ENCODE data around the gene PGF. TPM values are rescaled to one million over a fixed set of nuclear protein-coding genes. Genes with fewer than 3 reads are reported as not detected.

PGF gene
- total and polyA plus RNA-seq, 2 of the 13 experiments (the other 11 are each of a cell fraction or from before 2014, with no cell fraction given), result 10.7 to 27.5 TPM

DNA sequence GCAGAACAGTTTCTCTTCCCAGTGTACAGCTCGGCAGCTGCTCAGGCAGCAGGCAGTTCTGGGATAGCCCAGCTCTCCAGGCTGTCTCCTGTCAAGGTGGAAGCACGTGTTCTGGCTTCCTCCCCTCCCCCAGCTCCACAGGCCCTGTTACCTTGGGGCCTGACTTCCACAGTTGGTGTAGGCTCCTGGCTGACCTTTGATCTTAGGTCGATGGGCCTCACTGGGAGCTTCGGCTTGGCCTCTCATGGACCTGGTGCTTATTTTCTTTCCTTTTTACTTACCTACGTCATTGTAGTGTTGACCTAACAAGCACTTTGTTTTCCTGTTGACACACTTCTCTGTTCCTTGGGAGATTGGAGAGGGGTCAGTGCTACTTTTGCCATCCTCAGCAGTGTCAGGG, 56.7 kb downstream of the PGF start (continued):
- TF ChIP-seq, protein P1, sequence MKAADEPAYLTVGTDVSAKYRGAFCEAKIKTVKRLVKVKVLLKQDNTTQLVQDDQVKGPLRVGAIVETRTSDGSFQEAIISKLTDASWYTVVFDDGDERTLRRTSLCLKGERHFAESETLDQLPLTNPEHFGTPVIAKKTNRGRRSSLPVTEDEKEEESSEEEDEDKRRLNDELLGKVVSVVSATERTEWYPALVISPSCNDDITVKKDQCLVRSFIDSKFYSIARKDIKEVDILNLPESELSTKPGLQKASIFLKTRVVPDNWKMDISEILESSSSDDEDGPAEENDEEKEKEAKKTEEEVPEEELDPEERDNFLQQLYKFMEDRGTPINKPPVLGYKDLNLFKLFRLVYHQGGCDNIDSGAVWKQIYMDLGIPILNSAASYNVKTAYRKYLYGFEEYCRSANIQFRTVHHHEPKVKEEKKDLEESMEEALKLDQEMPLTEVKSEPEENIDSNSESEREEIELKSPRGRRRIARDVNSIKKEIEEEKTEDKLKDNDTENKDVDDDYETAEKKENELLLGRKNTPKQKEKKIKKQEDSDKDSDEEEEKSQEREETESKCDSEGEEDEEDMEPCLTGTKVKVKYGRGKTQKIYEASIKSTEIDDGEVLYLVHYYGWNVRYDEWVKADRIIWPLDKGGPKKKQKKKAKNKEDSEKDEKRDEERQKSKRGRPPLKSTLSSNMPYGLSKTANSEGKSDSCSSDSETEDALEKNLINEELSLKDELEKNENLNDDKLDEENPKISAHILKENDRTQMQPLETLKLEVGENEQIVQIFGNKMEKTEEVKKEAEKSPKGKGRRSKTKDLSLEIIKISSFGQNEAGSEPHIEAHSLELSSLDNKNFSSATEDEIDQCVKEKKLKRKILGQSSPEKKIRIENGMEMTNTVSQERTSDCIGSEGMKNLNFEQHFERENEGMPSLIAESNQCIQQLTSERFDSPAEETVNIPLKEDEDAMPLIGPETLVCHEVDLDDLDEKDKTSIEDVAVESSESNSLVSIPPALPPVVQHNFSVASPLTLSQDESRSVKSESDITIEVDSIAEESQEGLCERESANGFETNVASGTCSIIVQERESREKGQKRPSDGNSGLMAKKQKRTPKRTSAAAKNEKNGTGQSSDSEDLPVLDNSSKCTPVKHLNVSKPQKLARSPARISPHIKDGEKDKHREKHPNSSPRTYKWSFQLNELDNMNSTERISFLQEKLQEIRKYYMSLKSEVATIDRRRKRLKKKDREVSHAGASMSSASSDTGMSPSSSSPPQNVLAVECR (CRISPR knock-in tag; IDR thresholded peaks at IDR 0.05; ENCODE audit: borderline replicate concordance), result peak; percentile 98
- TF ChIP-seq AKAP8 (CRISPR knock-in tag; IDR thresholded peaks at IDR 0.05) (no peak), MBD4 (IDR thresholded peaks at IDR 0.05; ENCODE audit: borderline replicate concordance, low read length) (no peak), ZNF704 (CRISPR knock-in tag; IDR thresholded peaks at IDR 0.05; ENCODE audit: borderline replicate concordance) (no peak), MAFK (conservative IDR thresholded peaks at IDR 0.05 in 1 of 2, IDR thresholded peaks at IDR 0.05 in 1 of 2; ENCODE audit: low read length in 2 of 2) (no peak), MTF1 (CRISPR knock-in tag; IDR thresholded peaks at IDR 0.05) (no peak), ERF (CRISPR knock-in tag; IDR thresholded peaks at IDR 0.05) (peak; percentile 77; the same call in 1 of the 2 replicates), MEF2D (CRISPR knock-in tag; IDR thresholded peaks at IDR 0.05) (peak; percentile 71; the same call in 1 of the 2 replicates), ZNF615 (CRISPR knock-in tag; IDR thresholded peaks at IDR 0.05; ENCODE audit: borderline replicate concordance) (no peak), ZNF7 (CRISPR knock-in tag; IDR thresholded peaks at IDR 0.05) (no peak), POLR2G (IDR thresholded peaks at IDR 0.05; ENCODE audit: low read depth, low read length) (no peak), KMT2A (CRISPR knock-in tag; IDR thresholded peaks at IDR 0.05) (peak; percentile 63; the same call in 1 of the 2 replicates), ATF7-NPFF (CRISPR knock-in tag; IDR thresholded peaks at IDR 0.05; ENCODE audit: low read depth) (peak; percentile 81; the same call in 1 of the 2 replicates), GATA4 (IDR thresholded peaks at IDR 0.05; ENCODE audit: borderline replicate concordance, low read depth) (no peak), PREB (CRISPR knock-in tag; IDR thresholded peaks at IDR 0.05) (no peak), ZNF430 (CRISPR knock-in tag; IDR thresholded peaks at IDR 0.05) (peak; percentile 87; the same call in 1 of the 2 replicates), ATAD3A (CRISPR knock-in tag; IDR thresholded peaks at IDR 0.05) (no peak), RBFOX2 (IDR thresholded peaks at IDR 0.05; ENCODE audit: low read depth, low read length) (no peak), ZFP36L1 (CRISPR knock-in tag; IDR thresholded peaks at IDR 0.05) (peak; percentile 91; the same call in 1 of the 2 replicates), TCF12 (IDR thresholded peaks at IDR 0.05) (no peak), TCF12 (CRISPR knock-in tag; IDR thresholded peaks at IDR 0.05) (no peak), GLI4 (CRISPR knock-in tag; IDR thresholded peaks at IDR 0.05; ENCODE audit: borderline replicate concordance) (no peak; the same call in 1 of the 2 replicates), NR2F2 (IDR thresholded peaks at IDR 0.05; ENCODE audit: borderline replicate concordance, low read depth) (peak; percentile 65), ZC3H4 (CRISPR knock-in tag; IDR thresholded peaks at IDR 0.05; ENCODE audit: borderline replicate concordance) (no peak), TARDBP (CRISPR knock-in tag; IDR thresholded peaks at IDR 0.05) (peak; percentile 82; the same call in 1 of the 2 replicates)
- TF ChIP-seq, protein P2, sequence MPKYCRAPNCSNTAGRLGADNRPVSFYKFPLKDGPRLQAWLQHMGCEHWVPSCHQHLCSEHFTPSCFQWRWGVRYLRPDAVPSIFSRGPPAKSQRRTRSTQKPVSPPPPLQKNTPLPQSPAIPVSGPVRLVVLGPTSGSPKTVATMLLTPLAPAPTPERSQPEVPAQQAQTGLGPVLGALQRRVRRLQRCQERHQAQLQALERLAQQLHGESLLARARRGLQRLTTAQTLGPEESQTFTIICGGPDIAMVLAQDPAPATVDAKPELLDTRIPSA (CRISPR knock-in tag; IDR thresholded peaks at IDR 0.05; ENCODE audit: borderline replicate concordance), result no peak
